NCI-H1694 (cell line): Measurements from ENCODE around the gene ARSB.
"Not testable (repeated sequence)": the region's sequence is repeated elsewhere in the genome, so short reads cannot be mapped to it uniquely, and the experiment has no call there.

ENCODE experiments used
- DNase-seq: peaks from one replicate; lab custom pipeline; 2025; lab: John Stamatoyannopoulos, UW

Gene ARSB

GRCh38 chr5:78995521-78996007, 10.5 kb upstream of the ARSB start:
- no peak for DNase-seq

- DNase-seq: no peak
These were observed 8.1 kb upstream of the ARSB start for GRCh38 chr5:78993165-78993564.

GRCh38 chr5:78992146-78992545, 7.0 kb upstream of the ARSB start:
- DNase-seq: no peak

- DNase-seq: no peak
These were observed 4.0 kb upstream of the ARSB start for GRCh38 chr5:78989080-78989479.

GRCh38 chr5:78985725-78986223, 664 bp upstream of the ARSB start:
- no peak for DNase-seq

- peak; percentile 46 for DNase-seq
These were observed 533 bp downstream of the ARSB start for GRCh38 chr5:78984439-78985115.

- DNase-seq: no peak
These were observed 1.3 kb downstream of the ARSB start for GRCh38 chr5:78983601-78984438.

GRCh38 chr5:78983194-78983593, 1.9 kb downstream of the ARSB start:
- not testable (repeated sequence) for DNase-seq

GRCh38 chr5:78979909-78980308, 5.2 kb downstream of the ARSB start:
- DNase-seq: no peak

GRCh38 chr5:78979117-78979742, 5.9 kb downstream of the ARSB start:
- no peak for DNase-seq

- no peak for DNase-seq
These were observed 10.1 kb downstream of the ARSB start for GRCh38 chr5:78975035-78975434.

GRCh38 chr5:78974601-78975000, 10.5 kb downstream of the ARSB start:
- DNase-seq: no peak

GRCh38 chr5:78974011-78974410, 11.1 kb downstream of the ARSB start:
- DNase-seq: no peak

- peak; percentile 78 for DNase-seq
These were observed 12.3 kb downstream of the ARSB start for GRCh38 chr5:78972654-78973428.

GRCh38 chr5:78971998-78972397, 13.1 kb downstream of the ARSB start:
- DNase-seq: no peak

- DNase-seq: no peak
These were observed 16.3 kb downstream of the ARSB start for GRCh38 chr5:78968781-78969180.

- peak; percentile 35 for DNase-seq
These were observed 20.2 kb downstream of the ARSB start for GRCh38 chr5:78964889-78965288.

- DNase-seq: no peak
These were observed 23.4 kb downstream of the ARSB start for GRCh38 chr5:78961743-78962142.

- DNase-seq: no peak
These were observed 25.3 kb downstream of the ARSB start for GRCh38 chr5:78959767-78960166.

- DNase-seq: no peak
These were observed 26.3 kb downstream of the ARSB start for GRCh38 chr5:78958672-78959445.

GRCh38 chr5:78956901-78957300, 28.2 kb downstream of the ARSB start:
- no peak for DNase-seq
